HEK293 (cell line): ENCODE results near the gene OLA1.
A peak's percentile ranks its signal among the peaks of the same experiment; 100 is the strongest.

Experiments used
- CTCF ChIA-PET: fragments of 350-600 bp; formaldehyde crosslinking; extraction: SDS; loops from one replicate; lab custom pipeline; 2021; ENCODE audit warnings: antibody characterized with exemption; lab: Yijun Ruan, JAX
- POLR2A ChIA-PET: fragments of 300-600 bp; formaldehyde crosslinking; extraction: SDS; loops from one replicate; lab custom pipeline; 2020; ENCODE audit warnings: antibody characterized with exemption, inconsistent platforms; lab: Yijun Ruan, JAX
- H3K27ac ChIP-seq: fragments of 200-500 bp; sonication (Bioruptor generic); 2 replicates; pipeline ENCODE4 v1.5.1; 2014; ENCODE audit warnings: low read depth, low read length, control low read depth, inconsistent platforms; ENCODE audit errors: extremely low read depth
- H3K36me3 ChIP-seq, 2 experiments: fragments of 200-500 bp in 1 of 2; sonication (Bioruptor generic) in 1 of 2; 1 replicate in 1 of 2; 2 replicates in 1 of 2; pipeline ENCODE4 v1.5.1; 2014 to 2017; ENCODE audit warnings: inconsistent platforms in 2 of 2, low read length in 2 of 2; ENCODE audit not compliant: control insufficient read depth in 2 of 2, insufficient read depth in 1 of 2
- H3K4me1 ChIP-seq: fragments of 200-500 bp; sonication (Bioruptor generic); 2 replicates; pipeline ENCODE4 v1.5.1; 2014; ENCODE audit warnings: mild to moderate bottlenecking, low read length, inconsistent platforms; ENCODE audit not compliant: control insufficient read depth, insufficient read depth
- H3K4me3 ChIP-seq: 2 replicates; pipeline ENCODE4 v1.5.1; 2011; ENCODE audit warnings: low read depth, mild to moderate bottlenecking, control low read depth, low read length, moderate library complexity
- H3K9me3 ChIP-seq: fragments of 200-500 bp; sonication (Bioruptor generic); 2 replicates; pipeline ENCODE4 v1.5.1; 2014; ENCODE audit warnings: low read depth, low read length, inconsistent platforms; ENCODE audit not compliant: control insufficient read depth, insufficient read depth
- BCL11A ChIP-seq: fragments of 450-650 bp; formaldehyde crosslinking; IDR thresholded peaks from 2 replicates; pipeline ENCODE4 v1.5.1; 2016; ENCODE audit warnings: low read depth, missing biosample characterization, missing genetic modification characterization
- GLI4 ChIP-seq: fragments of 450-650 bp; formaldehyde crosslinking; IDR thresholded peaks from 2 replicates; pipeline ENCODE4 v1.5.1; 2016; ENCODE audit warnings: missing biosample characterization, missing genetic modification characterization
- HIC1 ChIP-seq: fragments of 450-650 bp; formaldehyde crosslinking; IDR thresholded peaks from 2 replicates; pipeline ENCODE4 v1.5.1; 2016; ENCODE audit warnings: missing biosample characterization, missing genetic modification characterization
- HOXA7 ChIP-seq: sonication (generic); formaldehyde crosslinking; IDR thresholded peaks from 2 replicates; pipeline ENCODE4 v1.8.1; 2022; ENCODE audit warnings: missing genetic modification reagents, borderline replicate concordance
- KLF10 ChIP-seq: fragments of 450-650 bp; IDR thresholded peaks from 2 replicates; pipeline ENCODE4 v1.5.1; 2018; ENCODE audit warnings: missing biosample characterization, mild to moderate bottlenecking, missing genetic modification characterization
- KLF17 ChIP-seq: fragments of 450-650 bp; formaldehyde crosslinking; IDR thresholded peaks from 2 replicates; pipeline ENCODE4 v1.5.1; 2016; ENCODE audit warnings: missing biosample characterization, missing genetic modification characterization
- SETDB1 ChIP-seq: IDR thresholded peaks from one replicate; pipeline ENCODE4 v1.6.1; 2017; ENCODE audit warnings: mild to moderate bottlenecking, low read length, moderate library complexity, mixed read lengths; ENCODE audit not compliant: insufficient read length
- SP3 ChIP-seq: fragments of 450-650 bp; formaldehyde crosslinking; IDR thresholded peaks from 2 replicates; pipeline ENCODE4 v1.5.1; 2016; ENCODE audit warnings: missing biosample characterization, missing genetic modification characterization
- ZEB2 ChIP-seq: fragments of 450-650 bp; formaldehyde crosslinking; IDR thresholded peaks from 2 replicates; pipeline ENCODE4 v1.5.1; 2016; ENCODE audit warnings: missing biosample characterization, missing genetic modification characterization
- ZFP41 ChIP-seq: fragments of 450-650 bp; formaldehyde crosslinking; IDR thresholded peaks from 2 replicates; pipeline ENCODE4 v1.5.1; 2016; ENCODE audit warnings: missing biosample characterization, missing genetic modification characterization, borderline replicate concordance
- ZNF133 ChIP-seq: fragments of 450-650 bp; formaldehyde crosslinking; IDR thresholded peaks from 2 replicates; pipeline ENCODE4 v1.5.1; 2016; ENCODE audit warnings: missing biosample characterization, missing genetic modification characterization
- ZNF146 ChIP-seq: fragments of 450-650 bp; formaldehyde crosslinking; IDR thresholded peaks from 2 replicates; pipeline ENCODE4 v1.5.1; 2016; ENCODE audit warnings: missing biosample characterization, missing genetic modification characterization
- ZNF174 ChIP-seq: fragments of 450-650 bp; formaldehyde crosslinking; IDR thresholded peaks from 2 replicates; pipeline ENCODE4 v1.5.0; 2017; ENCODE audit warnings: missing biosample characterization, mild to moderate bottlenecking, missing genetic modification characterization
- ZNF19 ChIP-seq: fragments of 450-650 bp; formaldehyde crosslinking; IDR thresholded peaks from 2 replicates; pipeline ENCODE4; 2016; ENCODE audit warnings: missing biosample characterization, missing genetic modification characterization, low read depth
- ZNF23 ChIP-seq: fragments of 450-650 bp; formaldehyde crosslinking; IDR thresholded peaks from 2 replicates; pipeline ENCODE4 v1.5.1; 2016; ENCODE audit warnings: missing biosample characterization, missing genetic modification characterization, borderline replicate concordance
- ZNF248 ChIP-seq: fragments of 450-650 bp; formaldehyde crosslinking; IDR thresholded peaks from 2 replicates; pipeline ENCODE4 v1.5.1; 2017; ENCODE audit warnings: missing biosample characterization, missing genetic modification characterization
- ZNF266 ChIP-seq: fragments of 450-650 bp; formaldehyde crosslinking; IDR thresholded peaks from 2 replicates; pipeline ENCODE4 v1.5.1; 2016; ENCODE audit warnings: missing biosample characterization, missing genetic modification characterization, low read depth
- ZNF324 ChIP-seq: fragments of 450-650 bp; formaldehyde crosslinking; IDR thresholded peaks from 2 replicates; pipeline ENCODE4 v1.5.1; 2016; ENCODE audit warnings: missing biosample characterization, missing genetic modification characterization
- ZNF350 ChIP-seq: fragments of 450-650 bp; formaldehyde crosslinking; IDR thresholded peaks from 2 replicates; pipeline ENCODE4 v1.5.0; 2017; ENCODE audit warnings: missing biosample characterization, mild to moderate bottlenecking, missing genetic modification characterization
- ZNF426 ChIP-seq: fragments of 450-650 bp; formaldehyde crosslinking; IDR thresholded peaks from 2 replicates; pipeline ENCODE4 v1.5.1; 2017; ENCODE audit warnings: missing biosample characterization, missing genetic modification characterization, mild to moderate bottlenecking, inconsistent platforms, moderate library complexity
- ZNF433 ChIP-seq: fragments of 450-650 bp; formaldehyde crosslinking; IDR thresholded peaks from 2 replicates; pipeline ENCODE4 v1.5.1; 2016; ENCODE audit warnings: missing biosample characterization, missing genetic modification characterization, low read depth
- ZNF548 ChIP-seq: fragments of 450-650 bp; formaldehyde crosslinking; IDR thresholded peaks from 2 replicates; pipeline ENCODE4 v1.5.1; 2016; ENCODE audit warnings: missing biosample characterization, missing genetic modification characterization
- ZNF549 ChIP-seq: fragments of 450-650 bp; IDR thresholded peaks from 2 replicates; pipeline ENCODE4 v1.5.1; 2018; ENCODE audit warnings: missing biosample characterization, missing genetic modification characterization, mild to moderate bottlenecking, inconsistent platforms, moderate library complexity
- ZNF558 ChIP-seq: fragments of 450-650 bp; formaldehyde crosslinking; IDR thresholded peaks from 2 replicates; pipeline ENCODE4 v1.5.1; 2016; ENCODE audit warnings: missing biosample characterization, missing genetic modification characterization
- ZNF596 ChIP-seq: fragments of 450-650 bp; IDR thresholded peaks from 2 replicates; pipeline ENCODE4 v1.5.0; 2018; ENCODE audit warnings: missing biosample characterization, mild to moderate bottlenecking, missing genetic modification characterization, moderate library complexity
- ZNF621 ChIP-seq: fragments of 450-650 bp; formaldehyde crosslinking; IDR thresholded peaks from 2 replicates; pipeline ENCODE4 v1.5.1; 2017; ENCODE audit warnings: missing biosample characterization, missing genetic modification characterization
- ZNF623 ChIP-seq: fragments of 450-650 bp; formaldehyde crosslinking; IDR thresholded peaks from 2 replicates; pipeline ENCODE4 v1.5.1; 2016; ENCODE audit warnings: missing biosample characterization, missing genetic modification characterization
- ZNF645 ChIP-seq: fragments of 450-650 bp; formaldehyde crosslinking; IDR thresholded peaks from 2 replicates; pipeline ENCODE4; 2016; ENCODE audit warnings: missing biosample characterization, missing genetic modification characterization
- ZNF660 ChIP-seq: fragments of 450-650 bp; IDR thresholded peaks from 2 replicates; pipeline ENCODE4 v1.5.1; 2018; ENCODE audit warnings: missing biosample characterization, mild to moderate bottlenecking, missing genetic modification characterization
- ZNF664 ChIP-seq: fragments of 450-650 bp; formaldehyde crosslinking; IDR thresholded peaks from 2 replicates; pipeline ENCODE4 v1.5.1; 2016; ENCODE audit warnings: missing biosample characterization, missing genetic modification characterization
- ZNF792 ChIP-seq: fragments of 450-650 bp; formaldehyde crosslinking; IDR thresholded peaks from 2 replicates; pipeline ENCODE4 v1.5.1; 2016; ENCODE audit warnings: missing biosample characterization, missing genetic modification characterization
- ZSCAN16 ChIP-seq: fragments of 450-650 bp; formaldehyde crosslinking; IDR thresholded peaks from 2 replicates; pipeline ENCODE4 v1.5.1; 2016; ENCODE audit warnings: missing biosample characterization, missing genetic modification characterization
- ZSCAN4 ChIP-seq: fragments of 450-650 bp; formaldehyde crosslinking; IDR thresholded peaks from 2 replicates; pipeline ENCODE4 v1.5.1; 2017; ENCODE audit warnings: missing biosample characterization, missing genetic modification characterization

OLA1 gene

GRCh38 chr2:174223388-174223787 is 24.9 kb downstream of the OLA1 start (continued):
- TF ChIP-seq KLF10 (tag by site-specific recombination) = no peak
- no peak for TF ChIP-seq HIC1 (tag by site-specific recombination)
- TF ChIP-seq ZNF19 (tag by site-specific recombination) = no peak
- TF ChIP-seq ZNF623 (tag by site-specific recombination) = no peak
- TF ChIP-seq ZNF266 (tag by site-specific recombination) = no peak
- TF ChIP-seq ZNF645 (tag by site-specific recombination) = no peak
- TF ChIP-seq ZNF596 (tag by site-specific recombination) = no peak
- no peak for TF ChIP-seq KLF17 (tag by site-specific recombination)
- TF ChIP-seq ZNF350 (tag by site-specific recombination) = no peak
- TF ChIP-seq ZNF174 (tag by site-specific recombination) = no peak
- peak; percentile 98 for TF ChIP-seq ZNF664
- no peak for TF ChIP-seq ZNF146
- no peak for TF ChIP-seq ZNF621 (tag by site-specific recombination)
- TF ChIP-seq BCL11A (tag by site-specific recombination) = no peak
- TF ChIP-seq ZNF792 (tag by site-specific recombination) = no peak
- TF ChIP-seq SETDB1 = no peak
- no peak for TF ChIP-seq ZSCAN16 (tag by site-specific recombination)

GRCh38 chr2:174222154-174222553 is 26.2 kb downstream of the OLA1 start:
- POLR2A ChIA-PET = no interaction called here
- no peaks in the 10 kb centered on the region for H3K4me1 ChIP-seq
- H3K36me3 ChIP-seq = peaks cover 10 to 53% of the 10 kb centered on the region in 2 experiments
- no peak overlapping the region for H3K4me3 ChIP-seq
- no peak overlapping the region for H3K27ac ChIP-seq
- TF ChIP-seq ZSCAN4 (tag by site-specific recombination) = no peak
- no peak for TF ChIP-seq GLI4
- no peak for TF ChIP-seq ZFP41 (tag by site-specific recombination)
- TF ChIP-seq ZNF133 (tag by site-specific recombination) = no peak
- TF ChIP-seq ZNF248 (tag by site-specific recombination) = no peak
- no peak for TF ChIP-seq ZNF433 (tag by site-specific recombination)
- no peak for TF ChIP-seq ZNF324 (tag by site-specific recombination)
- no peak for TF ChIP-seq KLF10 (tag by site-specific recombination)
- no peak for TF ChIP-seq ZNF23
- no peak for TF ChIP-seq ZEB2
- TF ChIP-seq ZNF792 (tag by site-specific recombination) = no peak
- no peak for TF ChIP-seq ZNF548 (tag by site-specific recombination)
- TF ChIP-seq ZNF549 (tag by site-specific recombination) = no peak
- no peak for TF ChIP-seq ZNF558 (tag by site-specific recombination)
- TF ChIP-seq ZNF350 (tag by site-specific recombination) = no peak
- no peak for TF ChIP-seq ZNF660
- no peak for TF ChIP-seq ZNF426 (tag by site-specific recombination)
- TF ChIP-seq SP3 (tag by site-specific recombination) = no peak
- TF ChIP-seq HOXA7 (CRISPR knock-in tag) = no peak
- no peak for TF ChIP-seq KLF17 (tag by site-specific recombination)
- TF ChIP-seq, all 188 proteins: peak for 0
- no peaks in the 10 kb centered on the region for H3K9me3 ChIP-seq
- CTCF ChIA-PET = no interaction called here
